T-helper 2 cell treated with Interferon-gamma antibody and Interleukin-4, amounts not matched to agents 100 ng/mL and 5 ng/mL, for 36 hours (primary cell): ENCODE measurements around the gene ZCWPW2. TPM values are rescaled to one million over a fixed set of nuclear protein-coding genes. Genes with fewer than 3 reads are reported as not detected.

ENCODE experiments used
- intact Hi-C: fragments of 100-400 bp; cut with micrococcal nuclease; formaldehyde crosslinking; loops from one replicate; pipeline ENCODE4 v1.15.1; 2023
- total RNA-seq: library from RNA; stranded (reverse); gene quantifications from 2 replicates; pipeline ENCODE4 v1.2.3, GENCODE V29; 2022

ZCWPW2 gene
- total RNA-seq, 1 donor from 2014 or later = 0.18 TPM

DNA sequence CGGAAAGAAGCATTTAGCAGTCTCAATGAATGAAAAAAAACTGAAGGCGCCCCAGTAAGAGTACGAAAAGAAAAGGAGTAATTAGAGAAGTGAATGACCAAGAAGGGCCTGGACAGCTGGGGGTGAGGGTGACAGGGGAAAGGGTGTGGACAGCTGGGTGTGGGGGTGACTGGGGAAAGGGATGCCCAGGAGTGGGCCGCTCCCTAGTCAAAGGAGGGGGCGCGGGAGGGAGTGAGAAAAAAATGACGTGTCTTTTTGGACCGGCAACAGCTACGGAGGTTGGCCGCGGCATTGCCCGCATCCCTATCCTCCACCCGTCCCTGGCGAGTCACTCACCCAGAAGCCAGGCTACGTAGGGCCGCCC, 274 bp upstream of the ZCWPW2 start:
- intact Hi-C loops = loop anchor here (1.0 to 5.0 kb wide), 5 partner anchors 22 to 979 kb away; partner anchors contain the start of gene NEK10

GRCh38 chr3:28349469-28350000, 1.0 kb downstream of the ZCWPW2 start:
- intact Hi-C loops = loop anchor here (1.0 to 5.0 kb wide), 4 partner anchors 108 to 981 kb away; partner anchors contain the start of genes CMC1, NEK10 and SLC4A7

- intact Hi-C loops = no loop called here
Observed at GRCh38 chr3:28376424-28376823, 27.9 kb downstream of the ZCWPW2 start.

GRCh38 chr3:28386049-28386448, 37.5 kb downstream of the ZCWPW2 start:
- intact Hi-C loops = no loop called here

DNA sequence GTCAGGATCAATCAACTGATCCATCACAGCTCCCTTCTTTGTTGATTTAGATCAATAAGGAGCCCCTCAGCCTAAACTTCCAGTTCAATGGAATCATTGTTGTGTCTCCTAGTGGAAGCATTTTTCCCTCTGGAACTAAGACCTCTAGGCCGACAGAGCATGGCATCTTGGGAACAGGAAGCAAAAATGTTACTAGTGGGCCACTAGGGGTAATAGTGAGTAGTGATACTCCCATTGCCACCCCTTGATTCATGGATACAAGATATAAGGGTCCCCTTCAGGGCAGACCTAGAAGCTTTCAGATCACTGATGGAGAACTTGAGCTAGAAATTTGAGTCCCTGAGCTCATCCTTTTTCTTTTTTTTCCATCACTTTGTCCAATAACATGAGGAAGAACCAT, 40.5 kb downstream of the ZCWPW2 start:
- intact Hi-C loops = no loop called here

GRCh38 chr3:28399206-28399605, 50.7 kb downstream of the ZCWPW2 start:
- intact Hi-C loops = no loop called here

DNA sequence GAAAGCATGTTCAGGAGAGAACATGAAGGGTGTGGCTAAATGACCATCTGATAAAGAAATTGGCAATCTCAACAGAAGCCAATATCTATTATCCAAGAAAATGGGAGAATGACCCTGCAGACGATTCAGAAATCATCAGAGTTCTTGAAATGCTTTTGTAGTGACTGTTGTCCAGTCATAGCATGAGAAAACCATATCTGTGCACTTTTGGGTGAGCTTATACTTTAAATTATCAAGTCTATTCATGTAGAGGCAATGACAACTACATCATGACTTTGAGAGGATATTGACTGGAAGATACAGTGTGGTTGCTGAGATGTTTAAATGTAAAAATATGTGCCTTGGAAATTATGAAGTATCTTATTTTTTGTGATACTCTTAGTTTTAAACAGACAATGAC, 57.7 kb downstream of the ZCWPW2 start:
- intact Hi-C loops = no loop called here

GRCh38 chr3:28449398-28449797, 100.9 kb downstream of the ZCWPW2 start:
- intact Hi-C loops = no loop called here

DNA sequence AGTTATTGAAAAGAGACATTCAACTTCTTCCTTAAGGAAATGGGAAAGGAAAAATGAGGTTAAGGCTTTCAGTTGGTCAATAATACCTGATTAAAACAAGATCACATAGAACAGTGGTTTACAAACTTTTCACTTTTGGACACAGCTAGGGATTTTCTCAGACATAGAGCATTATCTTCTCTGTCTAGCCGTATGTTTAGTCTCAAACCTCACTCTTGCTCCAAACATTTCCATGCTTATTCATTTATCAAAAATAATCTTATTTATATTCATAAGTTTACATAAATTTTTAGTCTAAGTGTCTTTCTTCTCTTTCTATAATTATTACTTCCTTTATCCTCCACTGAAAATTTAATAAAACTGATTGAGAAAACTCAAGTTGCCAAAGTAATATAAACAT, 114.3 kb downstream of the ZCWPW2 start:
- intact Hi-C loops = no loop called here

GRCh38 chr3:28467414-28467813, 118.9 kb downstream of the ZCWPW2 start:
- intact Hi-C loops = no loop called here

DNA sequence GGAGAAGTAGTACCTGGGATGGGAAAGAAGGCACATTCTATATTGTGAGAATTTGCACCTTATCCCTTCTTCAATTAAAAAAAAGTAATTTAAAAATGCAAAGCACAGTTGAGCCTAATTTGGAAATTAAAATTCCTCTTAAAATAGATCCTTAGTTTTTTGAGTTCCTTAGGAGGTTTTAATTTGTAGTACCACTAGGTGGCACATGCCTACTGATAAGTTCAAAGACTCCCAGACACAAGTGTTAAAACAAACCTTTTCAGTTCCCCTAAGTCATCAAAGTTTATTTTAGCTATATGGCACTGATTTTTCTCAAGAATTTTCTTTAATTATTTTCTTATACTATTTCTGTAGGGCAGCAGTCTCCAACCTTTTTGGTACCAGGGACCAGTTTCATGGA, 127.7 kb downstream of the ZCWPW2 start:
- intact Hi-C loops = no loop called here

DNA sequence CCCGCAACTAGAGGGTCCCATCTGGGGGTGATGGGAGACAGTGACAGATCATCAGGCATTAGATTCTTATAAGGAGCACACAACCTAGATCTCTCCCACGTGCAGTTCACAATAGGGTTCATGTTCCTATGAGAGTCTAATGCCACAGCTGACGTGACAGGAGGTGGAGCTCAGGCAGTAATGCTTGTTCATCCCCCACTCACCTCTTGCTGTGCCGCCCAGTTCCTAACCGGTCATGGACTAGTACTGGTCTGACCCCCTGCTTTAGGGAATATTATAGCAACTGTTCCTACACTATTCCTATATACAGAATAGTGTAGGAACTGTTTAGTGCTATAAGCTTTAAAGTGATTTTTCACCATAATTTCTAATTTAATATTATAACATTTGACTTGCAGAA, 128.2 kb downstream of the ZCWPW2 start:
- intact Hi-C loops = no loop called here

DNA sequence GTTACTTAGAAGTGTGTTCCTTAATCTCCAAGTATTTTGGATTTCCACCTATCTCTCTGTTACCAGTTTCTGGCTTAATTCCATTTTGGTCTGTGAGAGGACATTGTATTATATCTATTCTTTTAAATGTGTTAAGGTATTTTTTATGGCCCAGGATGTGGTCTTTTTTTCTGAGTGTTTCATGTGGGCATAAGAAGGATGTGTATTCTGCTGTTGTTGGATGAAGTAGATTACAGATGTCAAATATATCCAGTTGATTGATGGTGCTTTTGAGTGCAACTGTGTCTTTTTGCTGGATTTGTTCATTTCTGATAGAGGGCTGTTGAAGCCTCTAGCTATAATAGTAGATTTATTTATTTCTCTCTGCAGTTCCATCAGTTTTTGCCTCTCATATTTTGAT, 136.6 kb downstream of the ZCWPW2 start:
- intact Hi-C loops = no loop called here

- intact Hi-C loops = no loop called here
Observed at GRCh38 chr3:28495301-28495700, 146.8 kb downstream of the ZCWPW2 start.

DNA sequence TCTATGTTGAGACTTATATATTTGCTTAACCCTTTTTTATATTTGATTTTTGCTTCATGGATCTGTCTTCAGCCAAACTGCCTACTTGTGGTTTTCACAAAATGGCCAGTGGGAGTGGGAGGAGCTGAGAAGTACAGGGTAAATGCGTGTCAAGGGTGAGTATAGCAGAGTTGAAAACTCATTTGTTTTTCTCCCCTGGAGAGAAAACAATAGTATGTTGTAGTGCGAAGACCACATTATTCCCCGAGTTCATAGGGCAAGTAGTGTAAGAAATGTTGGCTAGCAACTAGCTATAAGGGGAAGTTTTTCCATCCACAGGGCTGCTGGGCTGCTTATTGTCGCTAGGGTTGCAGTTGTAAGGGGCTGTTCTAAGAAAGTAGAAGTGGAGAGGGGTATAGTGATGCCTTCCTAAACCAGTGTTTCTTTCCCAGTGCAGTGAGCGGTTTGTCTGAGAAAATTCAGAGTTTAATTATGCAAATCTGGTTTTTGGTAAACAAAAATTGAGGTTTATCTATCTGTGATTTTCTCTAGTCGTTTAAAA, 153.9 kb downstream of the ZCWPW2 start:
- intact Hi-C loops = no loop called here

DNA sequence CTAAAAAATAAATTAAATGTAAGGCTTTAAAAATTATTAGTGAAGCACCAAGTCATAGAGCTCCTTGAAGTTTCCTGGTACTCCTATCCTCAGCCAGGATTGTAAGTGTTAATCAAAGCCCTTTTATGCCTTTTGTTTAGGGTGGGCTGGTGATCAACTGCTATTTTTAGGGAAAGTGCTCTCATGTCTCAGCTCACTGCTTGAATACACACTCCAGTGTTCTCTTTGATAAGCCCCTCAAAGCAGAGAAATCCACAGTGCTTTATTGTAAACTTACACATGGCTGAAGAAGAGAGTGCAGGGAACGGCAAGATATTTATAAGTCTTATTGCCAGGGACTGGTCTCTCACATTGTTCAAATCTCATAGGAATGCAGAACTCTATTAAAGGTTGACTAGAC, 156.5 kb downstream of the ZCWPW2 start:
- intact Hi-C loops = no loop called here

- intact Hi-C loops = no loop called here
Observed at GRCh38 chr3:28521663-28522062, 173.1 kb downstream of the ZCWPW2 start.

GRCh38 chr3:28542351-28542750, 193.8 kb downstream of the ZCWPW2 start:
- intact Hi-C loops = no loop called here

- intact Hi-C loops = no loop called here
Observed at GRCh38 chr3:28544236-28544635, 195.7 kb downstream of the ZCWPW2 start.

DNA sequence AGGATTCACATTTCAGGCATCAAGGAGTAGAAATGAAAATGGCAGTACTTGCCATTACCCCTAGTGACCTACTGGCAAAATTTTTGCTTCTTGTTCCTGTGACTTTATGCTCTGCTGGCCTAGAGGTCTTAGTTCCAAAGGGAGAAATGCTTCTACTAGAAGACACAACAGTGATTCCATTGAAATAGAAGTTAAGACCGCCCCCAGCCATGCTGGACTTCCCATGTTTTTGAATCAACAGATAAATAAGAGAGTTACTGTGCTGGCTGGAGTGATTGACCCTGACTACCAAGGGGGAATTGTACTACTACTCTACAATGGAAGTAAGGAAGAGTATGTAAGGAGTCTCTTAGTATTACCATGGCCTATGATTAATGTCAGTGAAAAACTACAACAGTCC, 196.3 kb downstream of the ZCWPW2 start:
- intact Hi-C loops = no loop called here

GRCh38 chr3:28547677-28548076, 199.2 kb downstream of the ZCWPW2 start:
- intact Hi-C loops = no loop called here

DNA sequence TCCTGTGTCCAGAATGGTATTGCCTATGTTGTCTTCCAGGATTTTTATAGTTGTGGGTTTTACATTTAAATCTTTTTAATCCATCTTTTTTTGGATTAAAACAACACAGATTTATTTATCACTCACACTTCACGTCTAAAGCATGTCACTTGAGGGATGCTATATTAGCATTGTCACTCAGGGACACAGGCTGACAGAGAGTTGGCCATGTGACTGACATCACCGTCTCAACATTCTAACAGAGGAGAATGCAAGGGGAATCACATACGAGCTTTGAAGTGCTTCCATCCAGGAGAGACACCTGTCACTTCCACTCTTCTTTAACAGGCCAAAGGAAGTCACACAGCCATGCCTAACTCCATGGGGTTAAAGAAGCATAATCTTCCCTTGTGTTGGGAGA, 204.7 kb downstream of the ZCWPW2 start:
- intact Hi-C loops = no loop called here

GRCh38 chr3:28556195-28556594, 207.7 kb downstream of the ZCWPW2 start:
- intact Hi-C loops = no loop called here

DNA sequence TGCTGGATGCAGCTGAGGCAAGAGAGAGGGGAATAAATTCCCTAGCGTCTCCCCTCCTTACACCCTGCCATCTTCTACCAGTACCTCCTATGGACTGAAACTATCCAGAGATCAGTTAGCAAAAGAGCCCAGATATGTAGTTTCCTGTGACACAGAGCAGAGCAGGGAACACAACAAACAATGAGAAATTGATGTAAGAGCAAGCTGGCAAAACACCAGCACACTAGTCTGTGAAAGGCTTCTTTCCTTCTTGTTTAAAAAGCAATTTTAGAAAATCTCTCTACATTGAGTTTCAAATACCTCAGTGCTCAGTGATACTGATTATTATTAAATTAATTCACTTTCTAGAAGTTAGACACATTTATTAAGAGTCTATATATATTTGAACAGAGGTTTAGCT, 215.7 kb downstream of the ZCWPW2 start:
- intact Hi-C loops = no loop called here
